Ectodermal cell (in vitro differentiated cells): Measurements from ENCODE around the gene POLR3A.

Experiments
- H3K27ac ChIP-seq: 2 replicates; pipeline ENCODE4 v1.7.0; 2013; ENCODE audit warnings: mild to moderate bottlenecking, low read depth, low read length; ENCODE audit not compliant: insufficient read depth, poor library complexity, severe bottlenecking
- H3K27me3 ChIP-seq: 2 replicates; pipeline ENCODE4 v1.7.0; 2013; ENCODE audit warnings: mild to moderate bottlenecking, low read length; ENCODE audit not compliant: insufficient read depth, control insufficient read depth, poor library complexity, severe bottlenecking
- H3K36me3 ChIP-seq: one replicate; pipeline ENCODE4 v1.7.0; 2013; ENCODE audit warnings: low read length; ENCODE audit not compliant: control insufficient read depth, insufficient read depth
- H3K4me1 ChIP-seq: one replicate; pipeline ENCODE4 v1.7.0; 2013; ENCODE audit warnings: low read length; ENCODE audit not compliant: control insufficient read depth, insufficient read depth
- H3K4me3 ChIP-seq: 2 replicates; pipeline ENCODE4 v1.7.0; 2013; ENCODE audit warnings: low read depth, low read length, control low read depth; ENCODE audit not compliant: insufficient read depth
- H3K9me3 ChIP-seq: 2 replicates; pipeline ENCODE4 v1.7.0; 2013; ENCODE audit warnings: mild to moderate bottlenecking, low read length, moderate library complexity; ENCODE audit not compliant: control insufficient read depth
- WGBS, 2 experiments: methylation state at CpG; one replicate each; pipeline ENCODE4 v1.1.7; 2013; ENCODE audit warnings: missing lambda C conversion rate in 2 of 2; 5-methylcytosine and 5-hydroxymethylcytosine counted together

The POLR3A gene

DNA sequence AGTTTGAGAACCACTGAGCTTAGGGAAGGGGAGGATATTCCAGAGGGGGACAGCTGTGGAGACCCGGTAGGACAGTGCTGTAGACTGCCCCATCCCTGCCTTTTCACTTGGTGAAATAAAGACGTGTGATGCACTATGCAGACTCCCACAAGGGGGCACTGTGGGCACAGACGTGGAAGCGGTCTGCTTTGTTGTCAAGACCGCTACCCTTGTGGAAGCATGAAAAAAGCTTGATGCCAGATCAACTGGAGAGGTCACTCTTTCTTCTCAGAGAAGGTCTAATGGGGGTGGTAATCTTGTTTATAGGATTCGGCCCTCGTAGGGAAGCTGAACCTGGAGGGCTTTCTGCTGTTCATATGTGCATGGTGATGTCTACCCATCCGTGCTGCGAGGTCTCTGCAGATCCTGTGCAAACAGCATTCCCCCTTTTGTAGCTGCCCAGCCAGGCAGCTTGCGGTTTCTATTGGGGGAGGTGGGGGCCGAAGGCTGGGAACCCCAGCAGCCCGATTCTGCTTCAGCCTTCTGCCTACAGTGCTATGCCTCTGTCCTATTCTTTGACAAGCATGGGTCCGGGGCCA, 18.1 kb upstream of the POLR3A start:
- WGBS, 2 experiments = 38 to 40% methylated on average over 13 of the region's 13 CpGs
- Histone ChIP-seq H3K27ac (no peak overlapping the region), H3K4me3 (no peak overlapping the region), H3K9me3 (no peaks in the 10 kb centered on the region), H3K4me1 (peaks cover 8% of the 10 kb centered on the region), H3K36me3 (no peaks in the 10 kb centered on the region), H3K27me3 (no peaks in the 10 kb centered on the region)

DNA sequence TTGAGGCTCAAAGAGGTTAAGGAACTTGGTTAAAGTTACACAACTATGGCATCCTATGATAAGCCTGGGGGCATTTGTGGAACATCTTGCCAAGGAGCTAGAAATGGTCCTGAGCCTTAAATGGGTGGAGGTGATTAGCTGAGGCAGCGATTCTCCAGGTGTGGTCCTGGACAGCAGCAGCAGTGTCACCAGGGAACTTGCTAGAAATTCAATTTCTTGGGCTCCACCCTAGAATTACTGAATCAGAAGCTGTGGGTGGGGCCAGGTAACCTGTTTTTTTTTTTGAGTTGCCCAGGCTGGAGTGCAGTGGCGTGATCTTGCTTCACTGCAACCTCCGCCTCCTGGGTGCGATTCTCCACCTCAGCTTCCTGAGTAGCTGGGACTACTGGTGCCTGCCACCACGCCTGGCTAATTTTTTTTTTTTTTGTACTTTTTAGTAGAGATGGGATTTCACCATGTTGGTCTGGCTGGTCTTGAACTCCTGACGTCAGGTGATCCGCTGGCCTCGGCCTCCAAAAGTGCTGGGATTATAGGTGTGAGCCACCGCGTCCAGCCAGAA, 17.5 kb upstream of the POLR3A start:
- H3K9me3 ChIP-seq = no peaks in the 10 kb centered on the region
- no peak overlapping the region for H3K4me3 ChIP-seq
- no peaks in the 10 kb centered on the region for H3K27me3 ChIP-seq
- peaks cover 4% of the 10 kb centered on the region for H3K36me3 ChIP-seq
- H3K4me1 ChIP-seq = peaks cover 8% of the 10 kb centered on the region
- no peak overlapping the region for H3K27ac ChIP-seq
- WGBS, 2 experiments = 75 to 80% methylated on average over 10 of the region's 10 CpGs

DNA sequence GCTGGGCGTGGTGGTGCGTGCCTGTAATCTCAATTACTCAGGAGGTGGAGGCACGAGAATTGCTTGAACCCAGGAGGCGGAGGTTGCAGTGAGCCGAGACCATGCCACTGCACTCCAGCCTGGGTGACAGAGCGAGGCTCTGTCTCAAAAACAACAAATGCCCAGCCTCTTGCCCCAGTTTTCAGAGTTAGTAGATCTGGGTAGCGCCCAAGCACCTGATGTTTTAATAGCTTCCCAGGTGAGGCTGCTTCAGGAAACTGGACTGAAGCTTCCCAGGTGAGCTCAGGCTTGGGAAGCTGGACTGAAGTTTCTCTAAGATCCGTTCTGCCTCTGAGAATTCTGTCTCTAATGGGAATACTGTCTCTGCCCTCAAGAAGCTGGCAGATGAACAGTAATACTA, 16.5 kb upstream of the POLR3A start:
- Histone ChIP-seq H3K9me3 (no peaks in the 10 kb centered on the region), H3K4me1 (peaks cover 8% of the 10 kb centered on the region), H3K36me3 (peaks cover 13% of the 10 kb centered on the region), H3K27ac (no peak overlapping the region), H3K27me3 (no peaks in the 10 kb centered on the region), H3K4me3 (no peak overlapping the region)
- 91 to 96% methylated on average over 8 of the region's 8 CpGs for WGBS, 2 experiments

DNA sequence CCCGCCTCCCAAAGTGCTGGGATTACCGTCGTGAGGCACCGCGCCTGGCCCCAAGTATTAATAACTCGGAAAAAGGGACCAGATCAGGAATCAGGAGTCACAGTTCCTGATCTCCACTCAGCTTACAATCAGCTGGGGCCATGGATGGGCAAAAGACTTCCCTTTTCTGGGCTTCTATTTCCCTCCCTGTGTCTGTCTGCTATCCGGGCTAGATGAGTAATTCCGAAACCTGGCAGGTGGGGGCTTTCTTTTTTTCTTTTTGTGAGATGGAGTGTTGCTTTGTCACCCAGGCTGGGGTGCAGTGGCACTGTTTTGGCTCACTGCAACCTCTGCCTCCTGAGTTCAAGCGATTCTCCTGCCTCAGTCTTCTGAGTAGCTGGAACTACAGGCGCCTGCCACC, 15.9 kb upstream of the POLR3A start:
- H3K9me3 ChIP-seq = no peaks in the 10 kb centered on the region
- 81 to 83% methylated on average over 10 of the region's 10 CpGs for WGBS, 2 experiments
- H3K27me3 ChIP-seq = no peaks in the 10 kb centered on the region
- H3K4me1 ChIP-seq = peaks cover 8% of the 10 kb centered on the region
- peaks cover 19% of the 10 kb centered on the region for H3K36me3 ChIP-seq
- no peak overlapping the region for H3K4me3 ChIP-seq
- H3K27ac ChIP-seq = no peak overlapping the region

DNA sequence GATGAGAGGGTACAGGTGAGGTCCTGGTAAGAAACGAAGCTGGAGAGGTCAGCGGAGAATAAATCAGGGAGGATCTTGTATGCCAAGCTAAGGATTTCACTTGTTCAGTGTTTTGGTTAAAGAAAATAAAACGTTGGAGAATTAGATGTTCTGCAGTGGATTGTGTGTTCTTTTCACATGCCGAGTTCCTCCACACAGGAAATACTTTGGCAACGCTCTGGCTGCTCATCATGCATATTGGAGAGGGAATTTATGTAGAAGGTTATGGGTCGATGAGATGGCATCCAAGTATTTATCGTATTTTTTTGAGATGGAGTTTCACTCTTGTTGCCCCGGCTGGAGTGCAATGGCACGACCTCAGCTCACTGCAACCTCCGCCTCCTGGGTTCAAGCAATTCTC, 15.4 kb upstream of the POLR3A start:
- Histone ChIP-seq H3K4me3 (no peak overlapping the region), H3K27ac (no peak overlapping the region), H3K4me1 (peaks cover 8% of the 10 kb centered on the region), H3K9me3 (no peaks in the 10 kb centered on the region), H3K36me3 (peaks cover 23% of the 10 kb centered on the region), H3K27me3 (no peaks in the 10 kb centered on the region)
- WGBS, 2 experiments = 89 to 90% methylated on average over 10 of the region's 10 CpGs

DNA sequence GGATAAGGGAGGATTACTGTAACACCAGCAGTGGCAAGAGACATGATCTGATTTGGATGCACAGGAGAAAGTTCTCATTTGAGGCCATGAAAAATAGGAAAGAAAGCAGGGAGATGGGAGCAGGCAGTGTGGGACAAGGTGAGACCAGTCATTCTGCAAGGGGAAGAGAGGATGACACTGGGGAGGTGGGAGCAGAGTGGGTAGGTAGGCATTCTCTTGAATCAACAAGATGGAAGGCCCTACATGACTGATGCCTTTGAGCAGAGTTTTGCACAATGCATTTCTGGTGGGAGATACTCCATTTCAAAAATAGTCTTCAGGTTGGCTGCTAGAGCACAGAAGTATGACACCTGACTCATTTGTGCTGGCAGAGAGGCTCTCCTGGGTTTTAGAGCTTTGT, 14.9 kb upstream of the POLR3A start:
- Histone ChIP-seq H3K36me3 (peaks cover 29% of the 10 kb centered on the region), H3K9me3 (no peaks in the 10 kb centered on the region), H3K27me3 (no peaks in the 10 kb centered on the region), H3K4me1 (peaks cover 8% of the 10 kb centered on the region), H3K27ac (no peak overlapping the region), H3K4me3 (no peak overlapping the region)

DNA sequence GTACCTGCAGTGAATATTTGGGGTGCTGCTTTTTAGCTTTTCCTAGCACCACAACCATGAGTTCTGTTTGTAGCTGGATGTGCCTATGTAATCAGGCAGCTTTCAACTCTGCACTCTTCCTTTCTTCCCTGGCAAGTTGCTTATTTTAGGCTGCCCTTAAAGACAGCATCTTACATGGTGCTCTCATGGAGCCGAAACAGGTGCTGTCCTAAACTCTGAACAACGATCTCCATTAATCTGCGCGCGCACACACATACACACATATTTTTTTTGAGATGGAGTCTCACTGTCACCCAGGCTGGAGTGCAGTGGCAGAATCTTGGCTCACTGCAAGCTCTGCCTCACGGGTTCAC, 13.4 kb upstream of the POLR3A start:
- Histone ChIP-seq H3K4me3 (no peak overlapping the region), H3K9me3 (no peaks in the 10 kb centered on the region), H3K27ac (no peak overlapping the region), H3K4me1 (peaks cover 4% of the 10 kb centered on the region), H3K27me3 (no peaks in the 10 kb centered on the region), H3K36me3 (peaks cover 39% of the 10 kb centered on the region)
- 94 to 96% methylated on average over 6 of the region's 6 CpGs for WGBS, 2 experiments

DNA sequence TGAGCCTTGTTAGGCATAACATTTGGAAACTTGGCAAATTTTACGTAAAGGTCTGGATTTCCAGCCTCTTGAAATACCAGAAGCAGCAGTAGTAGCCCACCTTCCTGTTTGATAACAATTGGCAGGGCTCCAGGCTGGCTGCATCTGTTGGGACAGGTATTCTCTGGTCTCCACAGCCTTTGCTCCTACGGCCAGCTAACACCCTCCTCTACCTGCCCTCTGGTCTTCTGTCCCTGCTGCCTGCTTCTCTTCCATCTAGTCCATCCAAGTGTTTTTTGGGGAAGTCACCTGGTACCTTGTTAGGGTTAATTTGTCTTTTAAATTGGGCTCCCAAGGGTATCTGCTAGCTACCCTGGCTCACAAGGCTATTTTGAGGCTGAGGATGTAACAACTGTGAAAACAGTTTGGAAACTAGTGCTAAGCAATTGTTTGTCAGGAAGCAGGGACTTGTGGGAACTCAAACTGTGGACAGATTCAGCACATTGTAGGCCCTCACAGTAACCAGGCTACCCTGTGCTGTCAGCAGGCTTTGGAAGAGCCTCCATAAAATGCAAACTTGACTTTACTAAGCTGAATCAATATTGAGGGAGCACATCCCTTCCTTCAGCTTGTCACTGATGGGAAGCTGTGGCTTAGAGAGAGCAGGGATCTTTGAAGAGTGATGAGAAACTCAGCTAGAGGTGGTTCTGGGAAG, 12.9 kb upstream of the POLR3A start:
- Histone ChIP-seq H3K27ac (no peak overlapping the region), H3K9me3 (no peaks in the 10 kb centered on the region), H3K27me3 (no peaks in the 10 kb centered on the region), H3K4me3 (no peak overlapping the region), H3K4me1 (no peaks in the 10 kb centered on the region), H3K36me3 (peaks cover 42% of the 10 kb centered on the region)
- 76 to 85% methylated on average over 2 of the region's 2 CpGs for WGBS, 2 experiments

DNA sequence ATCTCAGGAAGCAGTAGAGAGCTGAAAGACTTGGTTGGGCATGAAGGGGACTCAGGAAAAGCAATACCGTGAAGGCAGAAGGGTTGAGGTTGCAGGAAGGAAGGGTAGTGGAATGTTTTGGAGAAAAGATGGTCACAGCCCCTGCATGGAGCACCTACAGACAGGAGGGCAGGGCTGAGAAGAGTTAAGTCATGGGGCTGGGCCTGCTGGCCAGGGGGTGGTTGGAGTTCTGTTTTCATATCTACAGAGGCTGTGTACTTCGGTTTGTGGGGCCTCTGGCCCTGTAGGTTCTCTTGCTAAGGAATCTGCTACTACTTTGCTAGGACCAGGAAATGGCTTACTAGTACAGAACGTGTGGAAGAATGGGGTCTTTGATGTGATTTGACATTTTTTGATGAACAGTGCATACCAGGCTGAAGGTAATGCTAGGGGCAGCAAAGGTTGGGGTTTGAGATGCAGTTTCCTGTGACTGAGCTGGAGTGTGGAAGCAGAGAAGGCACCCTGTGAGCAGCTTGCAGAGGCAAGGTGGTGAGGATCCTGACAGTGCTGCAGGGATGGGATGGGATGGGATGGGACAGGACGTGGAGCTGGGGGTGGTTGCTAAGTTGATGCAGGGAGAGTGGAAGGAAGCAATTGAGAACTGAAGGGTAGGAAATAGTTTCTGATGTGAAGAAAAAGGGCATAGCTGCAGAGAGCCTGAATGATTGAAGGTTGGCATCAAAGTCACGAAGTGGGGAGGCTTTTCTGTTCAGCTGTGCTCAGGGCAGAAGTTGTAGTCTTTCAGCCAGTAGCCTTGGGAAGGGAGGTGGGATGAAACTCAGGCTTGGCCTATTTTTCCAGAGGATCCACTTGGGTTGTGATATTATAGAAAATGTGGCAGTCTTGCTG, 12.1 kb upstream of the POLR3A start:
- Histone ChIP-seq H3K27me3 (no peaks in the 10 kb centered on the region), H3K36me3 (peaks cover 50% of the 10 kb centered on the region), H3K4me1 (peaks cover 4% of the 10 kb centered on the region), H3K27ac (no peak overlapping the region), H3K4me3 (no peak overlapping the region), H3K9me3 (no peaks in the 10 kb centered on the region)
- 92% methylated on average over 5 of the region's 5 CpGs for WGBS, 2 experiments

DNA sequence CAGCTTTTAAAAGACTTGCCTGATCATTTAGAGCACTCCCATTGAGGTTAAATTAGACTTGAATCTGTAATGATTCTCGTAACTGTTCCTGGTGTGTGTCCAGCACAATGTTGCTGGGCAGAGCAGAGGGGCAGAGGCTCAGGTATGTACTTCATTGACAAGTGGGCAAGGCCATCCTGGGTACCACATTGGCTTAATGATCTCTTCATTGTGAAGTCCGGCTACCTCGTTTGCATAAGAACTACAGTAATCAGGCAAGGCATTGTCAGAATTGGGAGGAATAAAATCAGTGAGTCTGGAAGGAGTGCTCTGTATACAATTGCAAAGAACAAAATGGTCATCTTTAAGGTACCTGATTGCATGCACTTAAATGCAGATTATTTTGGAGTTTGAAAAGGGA, 10.4 kb upstream of the POLR3A start:
- Histone ChIP-seq H3K4me1 (peaks cover 21% of the 10 kb centered on the region), H3K27ac (no peak overlapping the region), H3K4me3 (no peak overlapping the region), H3K36me3 (peaks cover 61% of the 10 kb centered on the region), H3K9me3 (no peaks in the 10 kb centered on the region), H3K27me3 (no peaks in the 10 kb centered on the region)
- 84 to 88% methylated on average over 3 of the region's 3 CpGs for WGBS, 2 experiments
